NCI-H2081 treated with DMSO at 0.1 percent for 48 hours (cell line): ENCODE measurements around the gene OTUD1.

ENCODE experiments used
- DNase-seq: peaks from one replicate; lab custom pipeline; 2025; lab: John Stamatoyannopoulos, UW

The OTUD1 gene

GRCh38 chr10:23422003-23422411, 16.9 kb upstream of the OTUD1 start:
- no peak for DNase-seq

- no peak for DNase-seq
Measured at GRCh38 chr10:23432166-23432565, 6.7 kb upstream of the OTUD1 start.

GRCh38 chr10:23432639-23433038, 6.2 kb upstream of the OTUD1 start:
- no peak for DNase-seq

- DNase-seq, result no peak
Measured at GRCh38 chr10:23433701-23434100, 5.2 kb upstream of the OTUD1 start.

GRCh38 chr10:23435378-23435777, 3.5 kb upstream of the OTUD1 start:
- DNase-seq, result no peak

GRCh38 chr10:23436983-23437382, 1.9 kb upstream of the OTUD1 start:
- DNase-seq, result no peak

GRCh38 chr10:23437963-23438546, 820 bp upstream of the OTUD1 start:
- no peak for DNase-seq

- DNase-seq, result no peak
Measured at GRCh38 chr10:23439452-23439960, 631 bp downstream of the OTUD1 start.

- no peak for DNase-seq
Measured at GRCh38 chr10:23439961-23440889, 1.4 kb downstream of the OTUD1 start.

GRCh38 chr10:23441251-23441650, 2.4 kb downstream of the OTUD1 start:
- DNase-seq, result no peak

GRCh38 chr10:23442936-23443335, 4.1 kb downstream of the OTUD1 start:
- no peak for DNase-seq

- DNase-seq, result no peak
Measured at GRCh38 chr10:23445591-23445990, 6.7 kb downstream of the OTUD1 start.

- DNase-seq, result no peak
Measured at GRCh38 chr10:23448323-23448722, 9.4 kb downstream of the OTUD1 start.

- no peak for DNase-seq
Measured at GRCh38 chr10:23448802-23449570, 10.1 kb downstream of the OTUD1 start.

GRCh38 chr10:23452033-23452655, 13.3 kb downstream of the OTUD1 start:
- DNase-seq, result no peak

GRCh38 chr10:23453465-23453864, 14.6 kb downstream of the OTUD1 start:
- DNase-seq, result no peak

- no peak for DNase-seq
Measured at GRCh38 chr10:23457632-23458417, 18.9 kb downstream of the OTUD1 start.

GRCh38 chr10:23459308-23459939, 20.5 kb downstream of the OTUD1 start:
- no peak for DNase-seq

- no peak for DNase-seq
Measured at GRCh38 chr10:23461557-23461956, 22.7 kb downstream of the OTUD1 start.

- DNase-seq, result no peak
Measured at GRCh38 chr10:23467012-23467411, 28.1 kb downstream of the OTUD1 start.

GRCh38 chr10:23467548-23467947, 28.7 kb downstream of the OTUD1 start:
- no peak for DNase-seq
